Gastrocnemius medialis (tissue), 4 donors: Measurements from ENCODE around the gene RCL1. TPM values are rescaled to one million over a fixed set of nuclear protein-coding genes. Genes with fewer than 3 reads are reported as not detected.

Source experiments
- ATAC-seq, 2 donors: fragments of 150-250 bp; one replicate each; pipeline ENCODE4 v1.9.1; 2016
- DNase-seq, 2 donors: peaks; one replicate each; pipeline ENCODE4 v3.0.0-alpha.2; 2019
- H3K27ac ChIP-seq, 4 donors: fragments of 200-600 bp; sonication (generic); 1 replicate in 1 of 4; 2 replicates in 3 of 4; pipeline ENCODE4 v1.5.1; 2016 to 2018; ENCODE audit warnings: mild to moderate bottlenecking in 2 of 4, moderate library complexity in 1 of 4
- H3K27me3 ChIP-seq, 3 donors: fragments of 200-600 bp; sonication (generic) in 2 of 3; 1 replicate in 1 of 3; 2 replicates in 2 of 3; pipeline versions ENCODE4 v1.5.1 to v1.6.0; 2016 to 2019; ENCODE audit warnings: mild to moderate bottlenecking in 1 of 3, moderate library complexity in 1 of 3
- H3K36me3 ChIP-seq, 2 donors: fragments of 200-600 bp; sonication (generic) in 1 of 2; one replicate each; pipeline ENCODE4 v1.5.1; 2017 to 2018
- H3K4me1 ChIP-seq, 2 donors: fragments of 200-600 bp; sonication (generic) in 1 of 2; one replicate each; pipeline ENCODE4 v1.5.1; 2016 to 2017; ENCODE audit warnings: mild to moderate bottlenecking in 2 of 2
- H3K4me3 ChIP-seq, 4 donors: fragments of 200-600 bp; sonication (generic) in 3 of 4; 1 replicate in 1 of 4; 2 replicates in 3 of 4; pipeline ENCODE4 v1.5.1; 2016 to 2019; ENCODE audit warnings: mild to moderate bottlenecking in 2 of 4
- H3K9me3 ChIP-seq, 3 donors: fragments of 200-600 bp; sonication (generic) in 2 of 3; 1 replicate in 1 of 3; 2 replicates in 2 of 3; pipeline ENCODE4 v1.5.1; 2016 to 2019
- POLR2A ChIP-seq, 2 donors: fragments of 450-650 bp; IDR thresholded peaks; one replicate each; pipeline ENCODE4 v1.6.1; 2017; ENCODE audit warnings: antibody characterized with exemption in 2 of 2, mild to moderate bottlenecking in 2 of 2, moderate library complexity in 2 of 2
- in situ Hi-C, 4 donors: fragments of 200-750 bp; cut with MboI; loops; one replicate each; pipeline versions ENCODE4 v1.15.0 to v1.8.0; 2017; ENCODE audit warnings: low sequenced_read_pairs in 4 of 4
- intact Hi-C: fragments of 100-400 bp; cut with DNase I; formaldehyde crosslinking; loops from one replicate; pipeline ENCODE4 v1.15.1; 2023; ENCODE audit warnings: low total_unique reads
- total RNA-seq, 4 donors: library from RNA; depleted of rRNA; stranded (reverse); fragments of >200 nt; gene quantifications; one replicate each; pipeline versions ENCODE4 v1.1.0 to v1.2.3, GENCODE V29; 2016
- TF ChIP-seq, protein P1 (sequence below), 5 experiments: fragments of 450-650 bp in 3 of 5; fragments of 200-600 bp in 2 of 5; sonication (generic) in 2 of 5; IDR thresholded peaks in 4 of 5; conservative IDR thresholded peaks in 1 of 5; 1 replicate in 4 of 5; 2 replicates in 1 of 5; pipeline ENCODE4 v1.5.1; 2016 to 2019; ENCODE audit warnings: antibody characterized with exemption in 5 of 5, mild to moderate bottlenecking in 3 of 5, moderate library complexity in 3 of 5

The RCL1 gene
- total RNA-seq, 4 donors from 2014 or later: 18.8 to 62.4 (median 26.2) TPM

DNA sequence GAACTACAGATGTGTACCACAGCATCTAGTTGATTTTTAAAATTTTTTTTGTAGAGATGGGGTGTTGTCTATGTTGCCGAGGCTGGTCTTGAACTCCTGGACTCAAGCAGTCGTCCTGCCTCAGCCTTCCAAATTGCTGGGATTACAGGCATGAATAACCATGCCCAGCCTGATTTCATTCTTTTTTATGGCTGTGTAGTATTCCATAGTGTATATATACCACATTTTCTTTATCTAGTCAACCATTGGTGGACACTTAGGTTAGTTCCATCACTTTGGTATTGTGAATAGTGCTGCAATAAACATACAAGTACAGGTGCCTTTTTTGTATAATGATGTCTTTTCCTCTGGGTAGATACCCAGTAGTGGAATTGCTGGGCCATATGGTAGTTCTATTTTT is 3.8 kb downstream of the RCL1 start:
- Histone ChIP-seq H3K27me3 (no peaks in the 10 kb centered on the region), H3K4me1 (peaks cover 42 to 46% of the 10 kb centered on the region in 2 donors), H3K4me3 (no peak overlapping the region), H3K27ac (peak overlapping the region; percentile 69 to 100 (median 96)), H3K36me3 (no peaks in the 10 kb centered on the region), H3K9me3 (no peaks in the 10 kb centered on the region)
- DNase-seq (no peak), ATAC-seq (no peak)
- in situ Hi-C loops: loop anchor here in 1 of 4 donors (25.0 kb wide), 2 partner anchors 641 to 816 kb away; partner anchors contain the start of gene PLGRKT
- TF ChIP-seq POLR2A (IDR thresholded peaks at IDR 0.05): no peak
- TF ChIP-seq, protein P1, sequence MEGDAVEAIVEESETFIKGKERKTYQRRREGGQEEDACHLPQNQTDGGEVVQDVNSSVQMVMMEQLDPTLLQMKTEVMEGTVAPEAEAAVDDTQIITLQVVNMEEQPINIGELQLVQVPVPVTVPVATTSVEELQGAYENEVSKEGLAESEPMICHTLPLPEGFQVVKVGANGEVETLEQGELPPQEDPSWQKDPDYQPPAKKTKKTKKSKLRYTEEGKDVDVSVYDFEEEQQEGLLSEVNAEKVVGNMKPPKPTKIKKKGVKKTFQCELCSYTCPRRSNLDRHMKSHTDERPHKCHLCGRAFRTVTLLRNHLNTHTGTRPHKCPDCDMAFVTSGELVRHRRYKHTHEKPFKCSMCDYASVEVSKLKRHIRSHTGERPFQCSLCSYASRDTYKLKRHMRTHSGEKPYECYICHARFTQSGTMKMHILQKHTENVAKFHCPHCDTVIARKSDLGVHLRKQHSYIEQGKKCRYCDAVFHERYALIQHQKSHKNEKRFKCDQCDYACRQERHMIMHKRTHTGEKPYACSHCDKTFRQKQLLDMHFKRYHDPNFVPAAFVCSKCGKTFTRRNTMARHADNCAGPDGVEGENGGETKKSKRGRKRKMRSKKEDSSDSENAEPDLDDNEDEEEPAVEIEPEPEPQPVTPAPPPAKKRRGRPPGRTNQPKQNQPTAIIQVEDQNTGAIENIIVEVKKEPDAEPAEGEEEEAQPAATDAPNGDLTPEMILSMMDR (IDR thresholded peaks at IDR 0.05 in 4 of 5, conservative IDR thresholded peaks at IDR 0.05 in 1 of 5): no peak
- intact Hi-C loops: no loop called here

DNA sequence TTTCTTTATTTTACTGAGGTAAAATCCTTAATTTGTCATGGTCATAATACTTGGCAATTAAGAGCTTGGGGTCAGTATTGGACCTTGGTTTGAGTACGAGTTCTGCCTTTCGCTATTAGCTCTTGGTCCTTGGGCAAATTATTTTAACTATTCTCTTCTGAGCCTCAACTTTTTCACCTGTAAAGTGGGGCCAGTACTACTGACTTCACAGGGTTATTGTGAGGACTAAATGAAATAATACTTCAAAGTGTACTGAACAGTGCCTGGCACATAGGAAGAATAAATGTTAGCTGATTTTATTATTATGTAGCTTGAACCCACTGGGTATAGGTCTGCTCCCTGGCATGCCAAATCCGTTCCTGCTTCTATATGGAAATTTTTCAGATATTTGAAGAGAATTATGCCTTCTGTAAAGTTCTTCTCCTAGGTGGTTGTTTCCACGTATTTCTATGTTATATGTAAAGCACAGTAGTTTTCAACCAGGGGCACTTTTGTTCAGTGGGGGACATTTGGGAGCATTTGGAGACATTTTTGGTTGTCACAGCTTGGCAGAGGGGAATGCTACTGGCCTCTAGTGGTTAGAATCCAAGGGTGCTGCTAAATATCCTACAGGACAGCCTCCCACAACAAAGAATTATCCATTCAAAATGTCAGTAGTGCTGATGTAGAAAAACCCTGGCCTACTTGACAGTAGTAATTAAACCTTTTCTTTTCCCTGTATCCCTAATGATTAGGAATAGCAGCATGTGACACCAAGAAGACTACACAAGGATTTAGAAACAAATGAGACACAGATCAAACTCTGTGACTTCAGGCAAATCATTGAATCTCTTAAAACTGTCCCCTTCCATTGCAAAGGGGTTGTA is 4.5 kb downstream of the RCL1 start:
- Histone ChIP-seq H3K4me3 (no peak overlapping the region), H3K27me3 (no peaks in the 10 kb centered on the region), H3K36me3 (no peaks in the 10 kb centered on the region), H3K27ac (peak overlapping the region; percentile 69 to 100 (median 96)), H3K4me1 (peaks cover 42 to 43% of the 10 kb centered on the region in 2 donors), H3K9me3 (no peaks in the 10 kb centered on the region)
- intact Hi-C loops (no loop called here), in situ Hi-C loops (loop anchor here in 1 of 4 donors (25.0 kb wide), 2 partner anchors 640 to 815 kb away; partner anchors contain the start of gene PLGRKT)
- TF ChIP-seq, protein P1 (IDR thresholded peaks at IDR 0.05 in 4 of 5, conservative IDR thresholded peaks at IDR 0.05 in 1 of 5): peak; percentile 51 to 75 (median 66)
- no peak for TF ChIP-seq POLR2A (IDR thresholded peaks at IDR 0.05)
- ATAC-seq: peak in 1 of 2 donors; percentile 21
- DNase-seq: no peak

DNA sequence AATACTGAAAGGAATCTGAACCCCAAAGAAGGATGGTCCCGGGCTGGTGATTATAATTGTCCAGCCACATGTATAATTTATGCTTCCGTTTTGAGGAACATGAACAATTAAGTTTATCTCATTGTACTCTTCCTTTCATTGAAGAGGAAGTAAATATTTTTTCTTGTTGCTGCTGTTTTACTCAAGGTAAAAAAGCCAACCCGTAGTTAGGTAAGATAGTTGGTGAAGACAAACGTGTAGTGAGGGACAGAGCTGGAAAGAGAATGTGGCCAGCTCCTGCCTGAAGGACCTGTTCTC is 5.1 kb downstream of the RCL1 start:
- no peaks in the 10 kb centered on the region for H3K36me3 ChIP-seq
- ATAC-seq (no peak), DNase-seq (no peak)
- H3K27me3 ChIP-seq: no peaks in the 10 kb centered on the region
- H3K9me3 ChIP-seq: no peaks in the 10 kb centered on the region
- in situ Hi-C loops (loop anchor here in 1 of 4 donors (25.0 kb wide), 2 partner anchors 639 to 814 kb away; partner anchors contain the start of gene PLGRKT), intact Hi-C loops (no loop called here)
- H3K27ac ChIP-seq: peak overlapping the region; percentile 69 to 100 (median 96)
- TF ChIP-seq, protein P1 (IDR thresholded peaks at IDR 0.05 in 4 of 5, conservative IDR thresholded peaks at IDR 0.05 in 1 of 5): no peak
- peaks cover 48 to 49% of the 10 kb centered on the region in 2 donors for H3K4me1 ChIP-seq
- H3K4me3 ChIP-seq: no peak overlapping the region

DNA sequence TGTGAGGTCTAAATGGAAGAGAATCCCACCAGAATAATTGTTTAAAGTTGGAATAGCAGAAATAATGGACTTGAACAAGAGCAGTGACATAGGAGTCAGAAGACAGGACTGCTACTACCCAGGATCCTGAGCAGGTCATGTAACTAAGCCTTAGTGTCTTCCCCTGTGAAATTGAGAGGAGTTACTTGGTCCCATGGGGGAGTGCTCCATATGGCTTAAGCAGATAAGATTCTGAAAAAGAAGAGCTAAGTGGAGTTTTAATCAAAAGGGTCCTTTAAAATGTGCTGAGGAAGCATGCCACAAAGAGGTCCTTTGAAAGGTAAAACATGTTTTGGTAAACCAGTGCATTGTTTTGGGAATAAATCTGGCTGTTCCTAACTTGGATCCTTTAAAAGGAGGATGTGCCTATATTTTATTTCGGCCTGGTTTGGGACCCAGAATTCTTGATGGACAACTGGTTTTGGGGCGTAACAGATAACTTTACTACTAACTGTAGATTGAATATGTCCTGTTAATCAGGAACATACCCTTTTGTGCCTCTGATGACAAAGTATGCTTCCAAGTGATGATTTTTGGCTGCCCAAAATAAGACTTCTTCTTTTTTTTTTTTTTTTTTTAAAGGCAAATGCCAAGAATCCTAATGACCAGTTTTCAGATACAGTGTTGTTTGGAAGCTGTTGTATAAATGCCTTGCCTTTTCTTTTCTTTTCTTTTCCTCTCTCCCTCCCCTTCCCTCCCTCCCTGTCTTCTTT is 5.7 kb downstream of the RCL1 start:
- in situ Hi-C loops (loop anchor here in 1 of 4 donors (25.0 kb wide), 2 partner anchors 639 to 814 kb away; partner anchors contain the start of gene PLGRKT), intact Hi-C loops (no loop called here)
- Histone ChIP-seq H3K27ac (peak overlapping the region; percentile 69 to 100 (median 96)), H3K9me3 (no peaks in the 10 kb centered on the region), H3K4me1 (peaks cover 54 to 56% of the 10 kb centered on the region in 2 donors), H3K4me3 (no peak overlapping the region), H3K36me3 (no peaks in the 10 kb centered on the region), H3K27me3 (no peaks in the 10 kb centered on the region)
- TF ChIP-seq, protein P1 (IDR thresholded peaks at IDR 0.05 in 4 of 5, conservative IDR thresholded peaks at IDR 0.05 in 1 of 5): no peak
- no peak for TF ChIP-seq POLR2A (IDR thresholded peaks at IDR 0.05)
- ATAC-seq: peak; percentile 32 to 48
- DNase-seq: no peak
